A673 (cell line): ENCODE measurements around the gene GABARAP. TPM values are rescaled to one million over a fixed set of nuclear protein-coding genes. Genes with fewer than 3 reads are reported as not detected.

Experiments used
- BruUV-seq: library from RNA; stranded (reverse); fragments of 400-500 nt; replicated peaks from 2 replicates; lab custom pipeline; 2021; lab: Mats Ljungman, UMichigan
- CTCF ChIA-PET: fragments of 300-600 bp; sonication (Branson Sonifier 250); formaldehyde crosslinking; loops from one replicate; lab custom pipeline; 2022; ENCODE audit warnings: antibody characterized with exemption; lab: Charles Lee
- POLR2A ChIA-PET: fragments of 300-600 bp; sonication (Branson Sonifier 250); formaldehyde crosslinking; loops from one replicate; lab custom pipeline; 2022; ENCODE audit warnings: antibody characterized with exemption; ENCODE audit not compliant: low non-redundant PET; lab: Charles Lee
- DNase-seq: peaks from one replicate; pipeline ENCODE4 v3.0.0-alpha.2; 2015; ENCODE audit warnings: low spot score
- H3K27ac ChIP-seq: fragments of 200-600 bp; sonication (generic); 2 replicates; pipeline ENCODE4 v1.5.1; 2016; ENCODE audit warnings: mixed run types, low read depth, mild to moderate bottlenecking, mixed read lengths, antibody characterized with exemption, low read length; ENCODE audit not compliant: poor library complexity, severe bottlenecking
- H3K27me3 ChIP-seq: fragments of 200-600 bp; sonication (generic); replicated peaks from 2 replicates; pipeline ENCODE4 v1.6.1; 2017; ENCODE audit warnings: mixed run types, low read depth, mild to moderate bottlenecking, mixed read lengths, antibody characterized with exemption, low read length; ENCODE audit not compliant: insufficient read depth, poor library complexity
- H3K36me3 ChIP-seq: fragments of 200-600 bp; sonication (generic); 2 replicates; pipeline ENCODE4 v1.6.1; 2016; ENCODE audit warnings: mixed run types, mild to moderate bottlenecking, mixed read lengths, antibody characterized with exemption, low read length; ENCODE audit not compliant: insufficient read depth, poor library complexity, severe bottlenecking
- H3K4me1 ChIP-seq: fragments of 200-600 bp; sonication (generic); 2 replicates; pipeline ENCODE4 v1.6.1; 2017; ENCODE audit warnings: mixed run types, mild to moderate bottlenecking, mixed read lengths, antibody characterized with exemption, low read length; ENCODE audit not compliant: insufficient read depth, poor library complexity, severe bottlenecking
- H3K4me3 ChIP-seq: fragments of 200-600 bp; sonication (generic); 2 replicates; pipeline ENCODE4 v1.5.1; 2016; ENCODE audit warnings: low read depth, mixed run types, mild to moderate bottlenecking, mixed read lengths, low read length; ENCODE audit not compliant: poor library complexity, severe bottlenecking
- H3K9me3 ChIP-seq: fragments of 200-600 bp; sonication (generic); 2 replicates; pipeline ENCODE4 v1.6.1; 2016; ENCODE audit warnings: mixed run types, low read depth, mild to moderate bottlenecking, mixed read lengths, antibody characterized with exemption, low read length; ENCODE audit not compliant: poor library complexity, severe bottlenecking
- CTCF ChIP-seq: fragments of 300-800, 200-600 bp; sonication (generic); conservative IDR thresholded peaks from 2 replicates; pipeline ENCODE4 v1.5.1; 2017; ENCODE audit warnings: low read depth, mild to moderate bottlenecking, antibody characterized with exemption, low read length, moderate library complexity, mixed read lengths
- EZH2 ChIP-seq: fragments of 200-600 bp; sonication (generic); IDR thresholded peaks from 2 replicates; pipeline ENCODE4 v1.6.1; 2017; ENCODE audit warnings: borderline replicate concordance, low read depth, mild to moderate bottlenecking, mixed read lengths, antibody characterized with exemption, low read length; ENCODE audit not compliant: poor library complexity, severe bottlenecking
- intact Hi-C: fragments of 100-400 bp; cut with micrococcal nuclease; formaldehyde crosslinking; loops from one replicate; pipeline ENCODE4 v1.10.0; 2022; ENCODE audit not compliant: unreplicated experiment
- total RNA-seq: library from RNA; stranded (reverse); gene quantifications from 2 replicates; pipeline ENCODE4 v1.2.3, GENCODE V29; 2021

Gene GABARAP
- total RNA-seq, 1 experiment from 2014 or later, result 296 TPM

- POLR2A ChIA-PET, result no interaction called here
- H3K4me1 ChIP-seq, result peaks cover 5% of the 10 kb centered on the region
- intact Hi-C loops, result no loop called here
- H3K36me3 ChIP-seq, result peaks cover 98% of the 10 kb centered on the region
- no peaks in the 10 kb centered on the region for H3K9me3 ChIP-seq
- no peaks in the 10 kb centered on the region for H3K27me3 ChIP-seq
- no peak for DNase-seq
- CTCF ChIA-PET, result no interaction called here
- TF ChIP-seq CTCF (no peak), EZH2 (no peak)
- H3K27ac ChIP-seq, result no peak overlapping the region
- no TSS peak for BruUV-seq
- no peak overlapping the region for H3K4me3 ChIP-seq
These were observed 16.4 kb downstream of the GABARAP start for GRCh38 chr17:7225711-7226331.

- peaks cover 5% of the 10 kb centered on the region for H3K4me1 ChIP-seq
- no peaks in the 10 kb centered on the region for H3K27me3 ChIP-seq
- CTCF ChIA-PET, result no interaction called here
- TF ChIP-seq CTCF (no peak), EZH2 (no peak)
- POLR2A ChIA-PET, result interaction anchor here (0.6 kb wide), 1 partner anchor 8 kb away, joined by 3 read pairs; no protein-coding TSS in a partner anchor
- intact Hi-C loops, result no loop called here
- H3K9me3 ChIP-seq, result no peaks in the 10 kb centered on the region
- H3K4me3 ChIP-seq, result no peak overlapping the region
- TSS peak; percentile 34 for BruUV-seq
- H3K27ac ChIP-seq, result no peak overlapping the region
- peaks cover 87% of the 10 kb centered on the region for H3K36me3 ChIP-seq
- DNase-seq, result no peak
These were observed 17.6 kb downstream of the GABARAP start for GRCh38 chr17:7224661-7225111.

- POLR2A ChIA-PET, result interaction anchor here (0.6 kb wide), 1 partner anchor 9 kb away, joined by 3 read pairs; no protein-coding TSS in a partner anchor
- H3K27ac ChIP-seq, result no peak overlapping the region
- BruUV-seq, result no TSS peak
- intact Hi-C loops, result no loop called here
- peaks cover 10% of the 10 kb centered on the region for H3K4me1 ChIP-seq
- TF ChIP-seq EZH2 (no peak), CTCF (no peak)
- H3K36me3 ChIP-seq, result peaks cover 81% of the 10 kb centered on the region
- no peak overlapping the region for H3K4me3 ChIP-seq
- CTCF ChIA-PET, result no interaction called here
- DNase-seq, result no peak
- H3K9me3 ChIP-seq, result no peaks in the 10 kb centered on the region
- H3K27me3 ChIP-seq, result no peaks in the 10 kb centered on the region
These were observed 18.1 kb downstream of the GABARAP start for GRCh38 chr17:7224110-7224509.
